Transverse colon (tissue), 4 donors: ENCODE data around the gene FAM83E.
A peak's percentile ranks its signal among the peaks of the same experiment; 100 is the strongest.

Experiments
- CTCF ChIP-seq, 5 experiments: fragments of 200-600 bp in 3 of 5; fragments of 450-650 bp in 2 of 5; sonication (generic) in 3 of 5; IDR thresholded peaks; 1 replicate in 2 of 5; 2 replicates in 3 of 5; pipeline ENCODE4 v1.5.1; 2016 to 2017; ENCODE audit warnings: antibody characterized with exemption in 5 of 5, inconsistent platforms in 3 of 5, mild to moderate bottlenecking in 2 of 5, moderate library complexity in 1 of 5
- EP300 ChIP-seq: sonication (generic); formaldehyde crosslinking; IDR thresholded peaks from one replicate; pipeline ENCODE4 v1.6.1; 2017; ENCODE audit warnings: antibody characterized with exemption, low read depth
- POLR2A ChIP-seq: fragments of 450-650 bp; IDR thresholded peaks from one replicate; pipeline ENCODE4 v1.6.1; 2016; ENCODE audit warnings: antibody characterized with exemption, mild to moderate bottlenecking, moderate library complexity
- POLR2AphosphoS5 ChIP-seq, 3 donors: sonication (generic); formaldehyde crosslinking; IDR thresholded peaks; one replicate each; pipeline ENCODE4 v1.6.1; 2016; ENCODE audit warnings: antibody characterized with exemption in 3 of 3

GRCh38 chr19:48637449-48637947 is 22.6 kb upstream of the FAM83E start:
- TF ChIP-seq CTCF (IDR thresholded peaks at IDR 0.05) (no peak), POLR2AphosphoS5 (IDR thresholded peaks at IDR 0.05) (peak; percentile 49 to 69 (median 65)), EP300 (no peak), POLR2A (no peak)
